ENCODE results near the gene UNG.

UNG gene

GRCh38 chr12:109157986-109158385, 60.6 kb downstream of the UNG start:
- DNase-seq = no peak

- DNase-seq = no peak
These were observed 63.0 kb downstream of the UNG start for GRCh38 chr12:109160433-109160832.
